Stimulated activated naive CD4-positive, alpha-beta T cell treated with Interleukin-2 at 50 U/mL for 16 hours (primary cell): ENCODE data around the gene PIAS4.
A peak's percentile ranks its signal among the peaks of the same experiment; 100 is the strongest.

ENCODE experiments used
- DNase-seq: peaks from one replicate; lab custom pipeline; 2025; lab: John Stamatoyannopoulos, UW

The PIAS4 gene

DNA sequence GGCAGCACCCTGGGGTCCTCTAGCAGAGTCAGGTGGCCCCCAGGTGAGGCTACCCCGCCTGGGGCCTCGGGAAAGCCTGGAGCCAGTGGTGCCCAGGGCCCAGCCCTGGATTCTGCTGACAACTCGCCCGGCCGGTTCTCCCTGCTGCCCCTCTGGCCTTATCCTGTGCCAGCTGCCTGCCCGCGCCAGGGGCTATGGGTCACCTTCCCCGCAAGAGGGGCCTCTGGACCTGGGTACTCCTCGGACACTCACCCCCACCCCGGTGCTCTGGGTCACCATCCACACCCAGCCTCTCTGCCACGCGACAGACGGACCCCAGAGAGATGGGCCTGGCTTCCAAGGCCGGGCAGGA, 35.2 kb downstream of the PIAS4 start:
- no peak for DNase-seq

- no peak for DNase-seq
Observed at GRCh38 chr19:4043401-4043800, 35.9 kb downstream of the PIAS4 start.

DNA sequence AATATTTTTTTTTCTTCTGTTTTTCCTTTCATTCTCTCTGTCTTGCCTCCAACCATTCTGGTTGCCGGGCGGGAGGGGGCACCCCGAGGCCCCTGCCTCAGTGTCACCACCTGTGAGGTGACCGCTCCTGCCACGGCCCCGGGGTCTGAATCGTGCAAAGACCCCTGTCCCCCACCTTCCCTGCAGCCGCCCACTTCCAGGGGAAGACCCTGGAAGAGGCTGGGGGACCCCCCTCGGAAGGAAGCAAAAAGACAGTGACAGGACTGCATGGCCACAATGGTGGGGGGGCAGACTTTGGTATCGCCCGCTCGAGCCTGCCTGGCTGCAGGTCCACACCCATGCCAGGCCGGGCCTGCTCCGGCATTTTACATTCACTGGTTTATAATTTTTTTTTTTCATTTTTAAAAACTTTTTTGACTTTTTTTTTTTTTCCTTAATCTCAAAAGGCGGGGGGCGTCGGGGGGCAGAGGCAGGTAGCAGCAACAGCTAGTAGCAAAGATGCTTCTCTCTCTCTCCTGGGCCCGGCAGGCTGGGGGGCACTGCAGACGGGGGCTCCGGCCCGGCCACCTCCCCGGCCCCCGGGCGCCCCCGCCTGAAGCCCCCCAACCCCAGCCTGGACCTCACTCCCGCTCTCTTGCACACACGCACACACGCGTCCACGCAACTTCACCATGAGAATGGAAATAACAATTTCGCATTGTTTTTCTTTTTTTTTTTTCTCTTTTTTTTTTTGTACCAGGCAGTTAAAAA, 36.6 kb downstream of the PIAS4 start:
- DNase-seq, result no peak

GRCh38 chr19:4044990-4045465, 37.5 kb downstream of the PIAS4 start:
- no peak for DNase-seq

DNA sequence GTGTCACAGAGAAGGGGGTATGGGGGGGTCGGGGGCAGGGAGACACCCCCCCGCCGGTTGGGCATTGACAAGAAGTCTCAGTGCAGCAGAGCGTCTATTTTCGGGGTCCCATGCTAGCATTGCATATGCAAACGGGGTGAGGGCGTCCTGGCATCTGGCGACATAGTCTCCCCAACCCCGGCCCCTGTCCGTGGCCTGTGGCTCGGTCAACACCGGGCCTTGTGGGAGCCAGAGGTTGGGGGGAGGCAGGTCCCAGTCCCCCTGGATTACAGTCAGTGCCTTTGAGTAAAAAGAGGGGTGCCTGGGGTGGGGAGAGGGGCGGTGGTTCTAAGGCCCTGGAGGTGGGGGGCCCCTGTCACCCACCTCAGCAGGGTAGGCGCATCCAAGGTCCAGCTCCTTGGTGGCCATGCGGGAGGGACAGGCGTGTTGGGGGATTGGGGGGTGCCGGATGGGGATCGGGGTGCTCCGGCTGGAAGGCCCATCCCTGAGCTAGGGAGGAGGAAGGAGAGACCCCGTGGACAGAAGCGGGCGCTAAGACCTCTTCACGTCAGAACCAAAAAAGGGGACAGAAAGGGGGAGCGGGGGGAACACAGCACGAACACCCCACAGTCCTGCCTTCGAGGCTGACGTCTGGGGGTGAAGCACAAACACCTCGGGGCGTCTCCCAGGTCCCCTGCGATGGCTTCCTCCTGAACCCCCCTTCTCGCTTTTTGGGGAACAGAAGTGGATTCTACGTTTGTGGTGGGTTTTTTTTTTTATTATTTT, 38.2 kb downstream of the PIAS4 start:
- DNase-seq, result no peak

- DNase-seq, result no peak
Observed at GRCh38 chr19:4046362-4046691, 38.8 kb downstream of the PIAS4 start.

GRCh38 chr19:4046946-4047683, 39.6 kb downstream of the PIAS4 start:
- DNase-seq, result no peak

DNA sequence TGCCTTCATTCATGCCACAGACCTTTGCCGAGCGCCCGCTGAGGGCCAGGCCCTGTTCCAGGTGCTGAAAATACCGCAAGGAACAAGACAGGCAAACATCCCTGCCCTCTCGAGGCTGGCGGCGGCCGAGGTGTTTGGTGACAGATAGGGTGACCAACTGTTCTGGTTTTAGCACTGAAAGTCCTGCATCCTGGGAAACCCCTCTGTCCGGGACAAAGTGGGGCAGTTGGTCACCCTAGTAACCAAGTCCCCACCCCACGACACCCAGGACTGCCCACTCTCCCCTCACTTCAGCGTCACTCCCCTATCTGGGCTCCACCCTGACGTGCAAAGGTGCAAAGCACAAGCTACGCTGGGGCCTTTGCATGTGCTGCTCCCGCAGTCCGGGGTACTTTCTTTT, 41.9 kb downstream of the PIAS4 start:
- no peak for DNase-seq

- DNase-seq, result peak; percentile 19
Observed at GRCh38 chr19:4051175-4052101, 43.9 kb downstream of the PIAS4 start.

DNA sequence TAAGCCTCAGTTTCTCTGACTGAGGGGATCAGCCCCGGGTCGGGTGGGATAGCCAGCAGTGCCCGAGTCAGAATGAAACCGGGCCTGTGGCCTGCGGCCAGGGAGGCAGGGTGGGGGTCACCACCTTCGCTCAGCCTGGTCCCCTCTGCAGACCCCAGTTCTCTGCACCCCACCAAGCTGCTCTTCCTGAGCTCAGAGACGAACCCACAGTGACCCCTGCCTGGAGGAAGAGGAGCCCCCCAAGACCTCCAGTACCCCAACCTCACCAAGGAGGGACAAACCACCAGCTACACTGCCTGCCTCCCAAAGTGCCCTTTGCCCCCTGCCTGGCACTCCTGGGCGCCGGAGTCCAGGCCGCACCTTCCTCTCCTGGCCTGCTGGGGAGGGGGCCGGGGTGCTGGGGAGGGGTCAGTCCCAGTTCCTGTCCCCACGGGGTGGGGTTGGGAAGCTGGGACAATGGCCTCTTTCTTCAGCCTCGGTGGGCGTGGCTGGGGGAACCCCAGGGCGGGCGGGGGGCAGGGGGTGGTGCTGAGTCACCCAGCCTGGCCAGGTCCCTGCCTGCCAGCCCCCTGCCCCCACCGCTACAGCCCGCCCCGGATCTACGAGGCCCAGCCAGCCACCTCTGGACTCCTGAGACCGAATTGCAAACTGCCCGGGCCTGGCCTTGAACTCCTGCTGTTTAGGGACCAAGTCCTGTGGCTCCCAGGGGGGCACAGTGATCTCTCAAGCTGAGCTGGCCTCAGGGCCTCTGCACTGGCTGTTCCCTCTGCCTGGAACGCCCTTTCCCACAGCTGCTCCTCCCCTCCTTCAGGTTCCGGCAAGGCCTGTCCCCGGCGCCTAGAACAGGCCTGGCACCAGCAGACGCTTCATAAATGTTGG, 44.8 kb downstream of the PIAS4 start:
- DNase-seq, result no peak

DNA sequence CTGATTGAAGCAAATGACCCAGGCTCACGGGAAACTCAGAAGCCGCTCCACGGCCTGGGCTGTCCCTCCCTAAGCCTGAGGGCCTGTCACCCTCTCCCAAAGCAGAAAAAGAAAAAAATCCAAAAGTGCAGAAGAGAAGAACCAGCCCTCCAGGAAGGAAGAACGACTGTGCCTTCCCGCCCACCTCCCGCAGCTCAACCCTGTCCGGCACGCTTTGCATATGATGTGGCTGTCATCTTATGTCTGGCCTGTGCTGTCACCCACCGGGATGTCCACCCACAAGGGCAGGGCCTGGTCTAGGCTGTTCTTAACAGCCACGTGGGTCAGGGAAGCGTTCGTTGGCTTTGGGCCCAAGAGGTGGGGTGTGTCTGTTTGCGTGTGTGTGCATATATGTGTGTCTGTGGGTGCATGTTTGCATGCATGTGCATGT, 45.5 kb downstream of the PIAS4 start:
- DNase-seq, result no peak

GRCh38 chr19:4053423-4054324, 46.1 kb downstream of the PIAS4 start:
- no peak for DNase-seq

DNA sequence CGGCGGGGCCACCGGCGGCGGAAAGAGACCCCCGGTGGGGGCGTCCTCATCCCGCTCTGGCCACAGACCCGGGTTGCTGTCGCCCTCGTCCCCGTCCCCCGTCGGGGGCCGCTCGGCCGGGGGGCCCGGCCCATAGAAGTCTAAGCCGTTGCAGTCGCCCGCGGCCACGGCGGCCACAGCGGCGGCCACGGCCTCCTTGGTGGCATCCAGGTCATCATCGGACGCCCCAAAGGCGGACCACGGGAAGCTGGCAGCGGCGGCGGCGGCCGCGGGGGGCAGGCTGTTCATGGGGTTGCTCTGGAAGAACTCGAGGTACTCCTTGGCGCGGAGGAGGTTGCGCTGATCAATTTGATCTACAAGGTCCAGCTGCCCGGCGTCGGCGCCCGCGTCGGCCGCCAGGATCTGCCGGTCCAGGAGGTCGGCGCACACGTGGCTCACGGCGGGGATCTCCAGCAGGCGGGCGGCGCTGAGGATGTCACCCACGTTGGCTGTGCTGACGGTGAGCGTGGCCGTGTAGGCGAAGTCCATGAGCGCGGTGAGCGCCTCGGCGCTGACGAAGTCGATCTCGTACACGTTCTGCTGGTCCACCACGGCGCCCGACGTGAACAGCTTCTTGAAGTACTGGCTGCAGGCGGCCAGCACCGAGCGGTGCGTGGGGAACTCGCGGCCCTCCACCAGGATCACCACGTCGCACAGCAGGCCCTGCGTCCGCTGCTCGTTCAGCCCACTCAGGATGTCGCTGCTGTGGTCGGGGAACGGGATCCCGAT, 47.1 kb downstream of the PIAS4 start:
- DNase-seq, result no peak

DNA sequence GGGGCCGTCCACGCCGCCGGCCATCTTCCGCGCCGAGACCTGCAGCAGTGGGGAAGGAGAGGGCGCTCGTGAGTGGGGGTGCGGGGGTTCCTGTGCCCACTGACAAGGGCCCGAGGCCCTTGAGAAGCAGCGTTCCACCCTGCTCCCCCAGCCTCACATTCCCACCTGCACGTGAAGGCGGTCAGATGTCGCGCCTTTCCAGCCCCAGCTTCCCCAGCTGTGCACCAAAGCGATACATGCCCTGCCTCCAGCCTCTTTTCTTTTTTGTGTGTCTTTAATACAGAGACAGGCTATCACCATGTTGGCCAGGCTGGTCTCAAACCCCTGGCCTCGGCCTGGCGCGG, 47.6 kb downstream of the PIAS4 start:
- DNase-seq, result no peak

DNA sequence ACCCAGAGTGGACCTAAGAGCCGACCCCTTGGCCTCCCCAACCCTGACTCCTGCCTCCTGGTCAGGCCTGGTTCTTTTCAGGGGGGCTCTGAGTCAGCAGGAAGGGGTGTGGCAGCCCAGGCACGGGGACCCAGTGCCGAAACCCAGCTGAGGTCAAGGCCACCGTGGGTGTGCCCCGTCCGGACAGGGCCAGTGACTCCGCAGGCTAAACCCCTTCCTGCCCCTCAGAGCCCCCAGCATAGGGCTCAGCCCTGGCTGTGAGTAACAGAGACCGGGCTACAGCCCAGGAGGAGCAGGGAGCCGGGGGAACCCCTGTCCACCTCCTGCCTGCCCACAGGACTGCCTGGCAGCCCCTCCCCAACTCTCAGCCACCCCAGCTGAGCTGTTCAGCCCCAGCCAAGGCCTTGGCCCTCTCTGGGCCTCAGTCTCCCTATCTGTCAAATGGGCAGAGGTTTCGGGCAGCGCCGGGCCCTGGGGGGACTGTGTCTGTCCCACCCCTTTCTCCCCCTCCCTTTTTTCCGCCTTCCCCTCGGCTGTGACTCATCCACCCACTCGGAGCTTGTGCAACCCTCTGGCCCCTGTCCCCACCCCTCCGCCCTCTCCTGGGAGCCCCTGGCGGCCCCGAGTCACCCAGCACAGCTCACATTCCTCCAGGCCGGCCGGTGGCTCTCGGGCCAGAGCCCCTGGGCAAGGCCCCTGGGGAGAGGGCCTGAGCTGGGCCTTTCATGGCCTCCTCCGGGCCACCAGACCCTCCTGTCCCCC, 50.6 kb downstream of the PIAS4 start:
- peak; percentile 60 for DNase-seq

- no peak for DNase-seq
Observed at GRCh38 chr19:4058693-4059452, 51.3 kb downstream of the PIAS4 start.

DNA sequence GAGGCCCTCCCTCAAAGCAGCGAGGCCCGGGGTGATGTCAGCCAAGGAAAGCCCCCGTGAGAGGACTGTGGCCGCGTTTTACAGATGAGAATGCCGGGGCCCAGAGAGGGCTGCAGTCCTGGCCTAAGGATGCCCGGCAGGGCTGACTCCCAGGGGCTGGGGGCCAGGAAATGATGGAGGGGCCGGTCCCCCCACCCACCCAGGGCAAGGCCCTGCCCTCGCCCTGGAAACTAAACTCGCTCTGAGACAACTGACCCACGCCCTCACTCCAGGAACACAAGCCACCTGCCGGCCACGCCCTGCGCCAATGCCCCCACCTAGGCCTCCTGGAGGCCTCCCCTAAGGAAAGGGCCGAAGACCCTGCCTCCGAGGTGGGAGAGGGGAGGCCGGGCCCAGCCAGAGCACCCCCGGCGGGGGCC, 51.9 kb downstream of the PIAS4 start:
- no peak for DNase-seq
